ENCODE measurements around the gene DEGS1. TPM values are rescaled to one million over a fixed set of nuclear protein-coding genes. Genes with fewer than 3 reads are reported as not detected.

The DEGS1 gene
- polyA plus RNA-seq, 1 donor from 2014 or later: 53.7 TPM

DNA sequence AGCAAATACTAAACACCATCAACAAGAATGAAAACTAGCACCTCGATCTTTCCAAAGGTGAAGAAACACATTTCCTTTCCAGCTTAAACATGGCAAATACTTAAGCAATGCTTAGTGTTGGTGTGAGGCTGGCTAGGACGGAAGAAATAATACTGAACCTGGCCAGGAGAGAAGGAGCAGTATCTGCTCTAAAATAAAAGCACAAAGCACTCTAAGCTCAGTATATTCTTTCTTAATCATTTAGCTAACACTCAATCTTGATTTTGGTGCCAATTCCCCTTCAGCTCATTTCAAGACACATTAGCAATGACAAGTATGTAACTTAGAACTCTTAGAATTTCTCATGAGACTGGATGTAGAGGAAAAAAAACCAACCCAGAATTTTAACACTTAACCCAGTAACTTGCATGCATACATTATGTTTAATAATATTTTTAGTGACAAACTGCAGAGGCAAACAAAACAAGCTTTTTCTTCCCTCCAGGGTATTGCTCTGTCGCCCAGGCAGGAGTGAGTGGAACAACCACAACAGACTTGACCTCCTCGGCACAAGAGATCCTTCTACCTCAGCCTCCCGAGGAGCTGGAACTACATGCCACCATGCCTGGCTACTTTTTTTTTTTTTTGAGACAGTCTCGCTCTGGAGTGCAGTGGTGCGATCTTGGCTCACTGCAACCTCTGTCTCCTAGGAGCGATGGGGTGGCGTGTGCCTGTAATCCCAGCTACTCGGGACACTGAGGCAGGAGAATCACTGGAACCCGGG is 54.3 kb downstream of the DEGS1 start:
- no peak overlapping the region for H3K9ac ChIP-seq (ENCODE audit: low read length)
- no peak overlapping the region for H3K4me3 ChIP-seq (ENCODE audit: low read length)
- H3K9me3 ChIP-seq (ENCODE audit: low read length): no peaks in the 10 kb centered on the region
- no peaks in the 10 kb centered on the region for H3F3A ChIP-seq (ENCODE audit: insufficient read depth, low read length, poor library complexity, severe bottlenecking)
- TF ChIP-seq EP300 (conservative IDR thresholded peaks at IDR 0.05; ENCODE audit: poor library complexity, severe bottlenecking): no peak
- TF ChIP-seq EZH2 (IDR thresholded peaks at IDR 0.05; ENCODE audit: borderline replicate concordance, insufficient read depth, low read length, poor library complexity, severe bottlenecking): no peak
- TF ChIP-seq MXI1 (conservative IDR thresholded peaks at IDR 0.05; ENCODE audit: poor library complexity, severe bottlenecking): no peak
- TF ChIP-seq, protein P1, sequence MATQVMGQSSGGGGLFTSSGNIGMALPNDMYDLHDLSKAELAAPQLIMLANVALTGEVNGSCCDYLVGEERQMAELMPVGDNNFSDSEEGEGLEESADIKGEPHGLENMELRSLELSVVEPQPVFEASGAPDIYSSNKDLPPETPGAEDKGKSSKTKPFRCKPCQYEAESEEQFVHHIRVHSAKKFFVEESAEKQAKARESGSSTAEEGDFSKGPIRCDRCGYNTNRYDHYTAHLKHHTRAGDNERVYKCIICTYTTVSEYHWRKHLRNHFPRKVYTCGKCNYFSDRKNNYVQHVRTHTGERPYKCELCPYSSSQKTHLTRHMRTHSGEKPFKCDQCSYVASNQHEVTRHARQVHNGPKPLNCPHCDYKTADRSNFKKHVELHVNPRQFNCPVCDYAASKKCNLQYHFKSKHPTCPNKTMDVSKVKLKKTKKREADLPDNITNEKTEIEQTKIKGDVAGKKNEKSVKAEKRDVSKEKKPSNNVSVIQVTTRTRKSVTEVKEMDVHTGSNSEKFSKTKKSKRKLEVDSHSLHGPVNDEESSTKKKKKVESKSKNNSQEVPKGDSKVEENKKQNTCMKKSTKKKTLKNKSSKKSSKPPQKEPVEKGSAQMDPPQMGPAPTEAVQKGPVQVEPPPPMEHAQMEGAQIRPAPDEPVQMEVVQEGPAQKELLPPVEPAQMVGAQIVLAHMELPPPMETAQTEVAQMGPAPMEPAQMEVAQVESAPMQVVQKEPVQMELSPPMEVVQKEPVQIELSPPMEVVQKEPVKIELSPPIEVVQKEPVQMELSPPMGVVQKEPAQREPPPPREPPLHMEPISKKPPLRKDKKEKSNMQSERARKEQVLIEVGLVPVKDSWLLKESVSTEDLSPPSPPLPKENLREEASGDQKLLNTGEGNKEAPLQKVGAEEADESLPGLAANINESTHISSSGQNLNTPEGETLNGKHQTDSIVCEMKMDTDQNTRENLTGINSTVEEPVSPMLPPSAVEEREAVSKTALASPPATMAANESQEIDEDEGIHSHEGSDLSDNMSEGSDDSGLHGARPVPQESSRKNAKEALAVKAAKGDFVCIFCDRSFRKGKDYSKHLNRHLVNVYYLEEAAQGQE (IDR thresholded peaks at IDR 0.05; ENCODE audit: borderline replicate concordance): no peak
- TF ChIP-seq RAD21 (conservative IDR thresholded peaks at IDR 0.05): no peak
- no peak for TF ChIP-seq SMC3 (conservative IDR thresholded peaks at IDR 0.05; ENCODE audit: poor library complexity)
- no peak for TF ChIP-seq POLR2AphosphoS5 (IDR thresholded peaks at IDR 0.05)
- no peak for TF ChIP-seq TAF1 (IDR thresholded peaks at IDR 0.05; ENCODE audit: low read depth)
- TF ChIP-seq, protein P2, sequence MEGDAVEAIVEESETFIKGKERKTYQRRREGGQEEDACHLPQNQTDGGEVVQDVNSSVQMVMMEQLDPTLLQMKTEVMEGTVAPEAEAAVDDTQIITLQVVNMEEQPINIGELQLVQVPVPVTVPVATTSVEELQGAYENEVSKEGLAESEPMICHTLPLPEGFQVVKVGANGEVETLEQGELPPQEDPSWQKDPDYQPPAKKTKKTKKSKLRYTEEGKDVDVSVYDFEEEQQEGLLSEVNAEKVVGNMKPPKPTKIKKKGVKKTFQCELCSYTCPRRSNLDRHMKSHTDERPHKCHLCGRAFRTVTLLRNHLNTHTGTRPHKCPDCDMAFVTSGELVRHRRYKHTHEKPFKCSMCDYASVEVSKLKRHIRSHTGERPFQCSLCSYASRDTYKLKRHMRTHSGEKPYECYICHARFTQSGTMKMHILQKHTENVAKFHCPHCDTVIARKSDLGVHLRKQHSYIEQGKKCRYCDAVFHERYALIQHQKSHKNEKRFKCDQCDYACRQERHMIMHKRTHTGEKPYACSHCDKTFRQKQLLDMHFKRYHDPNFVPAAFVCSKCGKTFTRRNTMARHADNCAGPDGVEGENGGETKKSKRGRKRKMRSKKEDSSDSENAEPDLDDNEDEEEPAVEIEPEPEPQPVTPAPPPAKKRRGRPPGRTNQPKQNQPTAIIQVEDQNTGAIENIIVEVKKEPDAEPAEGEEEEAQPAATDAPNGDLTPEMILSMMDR (IDR thresholded peaks at IDR 0.05; ENCODE audit: poor library complexity, severe bottlenecking): no peak
- H3K4me2 ChIP-seq (ENCODE audit: low read length): no peak overlapping the region
- no peaks in the 10 kb centered on the region for H3K36me3 ChIP-seq (ENCODE audit: insufficient read depth, low read length)
- H2AFZ ChIP-seq (ENCODE audit: low read depth, low read length): no peak overlapping the region
- no peaks in the 10 kb centered on the region for H4K20me1 ChIP-seq (ENCODE audit: insufficient read depth)
- no peaks in the 10 kb centered on the region for H3K9me2 ChIP-seq (ENCODE audit: insufficient read depth, low read length)
- no peak overlapping the region for H3K27ac ChIP-seq (ENCODE audit: low read length)
- no peaks in the 10 kb centered on the region for H3K27me3 ChIP-seq (ENCODE audit: insufficient read depth, low read depth, low read length)
- no peaks in the 10 kb centered on the region for H3K79me2 ChIP-seq (replicated peaks; ENCODE audit: insufficient read depth, low read length)

DNA sequence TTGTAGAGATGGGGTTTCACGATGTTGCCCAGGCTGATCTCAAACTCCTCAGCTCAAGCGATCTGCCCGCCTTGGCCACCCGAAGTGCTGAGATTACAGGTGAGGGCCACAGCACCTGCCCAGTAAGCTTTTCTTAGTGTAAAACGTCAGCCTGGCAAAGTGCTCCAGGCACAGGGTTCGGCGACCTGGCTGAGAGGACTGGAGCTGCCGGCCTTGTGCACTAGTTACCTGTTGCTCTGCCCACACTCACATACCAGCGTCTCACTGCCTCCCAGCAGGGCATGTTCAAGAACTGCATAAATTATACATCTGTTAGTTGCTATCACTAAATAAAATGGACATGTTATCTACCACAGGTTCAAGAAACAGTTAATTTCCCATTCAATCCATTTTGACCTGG is 55.2 kb downstream of the DEGS1 start:
- no peak overlapping the region for H3K4me3 ChIP-seq (ENCODE audit: low read length)
- no peaks in the 10 kb centered on the region for H3K79me2 ChIP-seq (replicated peaks; ENCODE audit: insufficient read depth, low read length)
- H3K27me3 ChIP-seq (ENCODE audit: insufficient read depth, low read depth, low read length): no peaks in the 10 kb centered on the region
- H3K36me3 ChIP-seq (ENCODE audit: insufficient read depth, low read length): no peaks in the 10 kb centered on the region
- no peak overlapping the region for H3K27ac ChIP-seq (ENCODE audit: low read length)
- no peak overlapping the region for H3K4me2 ChIP-seq (ENCODE audit: low read length)
- no peak overlapping the region for H2AFZ ChIP-seq (ENCODE audit: low read depth, low read length)
- H4K20me1 ChIP-seq (ENCODE audit: insufficient read depth): no peaks in the 10 kb centered on the region
- no peaks in the 10 kb centered on the region for H3K9me3 ChIP-seq (ENCODE audit: low read length)
- TF ChIP-seq TAF1 (IDR thresholded peaks at IDR 0.05; ENCODE audit: low read depth) (no peak), MXI1 (conservative IDR thresholded peaks at IDR 0.05; ENCODE audit: poor library complexity, severe bottlenecking) (no peak), POLR2AphosphoS5 (IDR thresholded peaks at IDR 0.05) (no peak), RAD21 (conservative IDR thresholded peaks at IDR 0.05) (no peak), EZH2 (IDR thresholded peaks at IDR 0.05; ENCODE audit: borderline replicate concordance, insufficient read depth, low read length, poor library complexity, severe bottlenecking) (no peak), EP300 (conservative IDR thresholded peaks at IDR 0.05; ENCODE audit: poor library complexity, severe bottlenecking) (no peak), SMC3 (conservative IDR thresholded peaks at IDR 0.05; ENCODE audit: poor library complexity) (no peak)
- TF ChIP-seq, protein P1 (IDR thresholded peaks at IDR 0.05; ENCODE audit: borderline replicate concordance): no peak
- TF ChIP-seq, protein P2 (IDR thresholded peaks at IDR 0.05; ENCODE audit: poor library complexity, severe bottlenecking): no peak
- no peaks in the 10 kb centered on the region for H3K9me2 ChIP-seq (ENCODE audit: insufficient read depth, low read length)
- H3F3A ChIP-seq (ENCODE audit: insufficient read depth, low read length, poor library complexity, severe bottlenecking): no peaks in the 10 kb centered on the region
- H3K9ac ChIP-seq (ENCODE audit: low read length): no peak overlapping the region

Data from neural cell (in vitro differentiated cells).